T-cell (primary cell): Measurements from ENCODE around the gene KRTAP12-2. TPM values are rescaled to one million over a fixed set of nuclear protein-coding genes. Genes with fewer than 3 reads are reported as not detected.
"Not testable (repeated sequence)": the region's sequence is repeated elsewhere in the genome, so short reads cannot be mapped to it uniquely, and the experiment has no call there.

Experiments used
- ATAC-seq, 4 experiments: fragments of 200-7000 bp in 3 of 4; fragments of 150-1000 bp in 1 of 4; cut with Tn5 transposase; replicated peaks in 1 of 4; 1 replicate in 3 of 4; 2 replicates in 1 of 4; pipeline ENCODE4 v1.10.0; 2021; ENCODE audit warnings: moderate library complexity in 3 of 4, mild to moderate bottlenecking in 2 of 4, moderate number of reproducible peaks in 1 of 4
- CTCF ChIA-PET, 2 donors: fragments of 300-600 bp; sonication (Branson Sonifier 250); formaldehyde crosslinking; loops; one replicate each; lab custom pipeline; 2022; ENCODE audit warnings: antibody characterized with exemption in 2 of 2; lab: Charles Lee
- POLR2A ChIA-PET, 2 donors: fragments of 300-600 bp; sonication (Branson Sonifier 250); formaldehyde crosslinking; loops; one replicate each; lab custom pipeline; 2022; ENCODE audit warnings: antibody characterized with exemption in 2 of 2; lab: Charles Lee
- DNase-seq, 35 experiments: peaks; one replicate each; pipeline versions ENCODE4 v3.0.0 to v3.0.0-alpha.2; 2013 to 2023
- H3K27ac ChIP-seq: one replicate; pipeline ENCODE4 v1.5.1; 2013; ENCODE audit warnings: low read length
- H3K27me3 ChIP-seq, 2 experiments: replicated peaks in 1 of 2; 1 replicate in 1 of 2; 2 replicates in 1 of 2; pipeline versions ENCODE4 v1.6.1 to v1.7.0; 2013; ENCODE audit warnings: low read length in 1 of 2, mixed read lengths in 1 of 2; ENCODE audit not compliant: control insufficient read depth in 2 of 2, insufficient read depth in 2 of 2; ENCODE audit errors: extremely low read depth in 1 of 2
- H3K36me3 ChIP-seq, 2 donors: 1 replicate in 1 of 2; 2 replicates in 1 of 2; pipeline versions ENCODE4 v1.6.1 to v1.7.0; 2013; ENCODE audit warnings: low read length in 1 of 2; ENCODE audit not compliant: control insufficient read depth in 2 of 2, insufficient read depth in 1 of 2; ENCODE audit errors: extremely low read depth in 1 of 2
- H3K4me1 ChIP-seq, 2 experiments: 1 replicate in 1 of 2; 2 replicates in 1 of 2; pipeline versions ENCODE4 v1.6.1 to v1.7.0; 2013; ENCODE audit warnings: low read length in 2 of 2, mixed read lengths in 1 of 2; ENCODE audit not compliant: insufficient read depth in 2 of 2, control insufficient read depth in 1 of 2; ENCODE audit errors: extremely low read depth in 1 of 2
- H3K4me3 ChIP-seq, 2 donors: 1 replicate in 1 of 2; 2 replicates in 1 of 2; pipeline versions ENCODE4 v1.5.1 to v1.7.0; 2013; ENCODE audit warnings: mild to moderate bottlenecking in 2 of 2, low read length in 1 of 2, moderate library complexity in 1 of 2; ENCODE audit not compliant: control insufficient read depth in 1 of 2; ENCODE audit errors: extremely low read depth in 1 of 2
- H3K9me3 ChIP-seq: 2 replicates; pipeline ENCODE4 v1.7.0; 2013
- H3K27ac Mint-ChIP-seq, 2 donors: one replicate each; pipeline ENCODE4 v1.8.0; 2020 to 2021; ENCODE audit warnings: mild to moderate bottlenecking in 2 of 2, mixed read lengths in 2 of 2
- H3K27me3 Mint-ChIP-seq, 2 donors: one replicate each; pipeline ENCODE4 v1.8.0; 2021 to 2022; ENCODE audit warnings: mixed read lengths in 2 of 2
- H3K36me3 Mint-ChIP-seq: one replicate; pipeline ENCODE4 v1.8.0; 2021; ENCODE audit warnings: mixed read lengths
- H3K4me1 Mint-ChIP-seq, 3 donors: one replicate each; pipeline ENCODE4 v1.8.0; 2020 to 2022; ENCODE audit warnings: mixed read lengths in 3 of 3, mild to moderate bottlenecking in 1 of 3
- H3K4me3 Mint-ChIP-seq, 3 donors: one replicate each; pipeline ENCODE4 v1.8.0; 2020 to 2022; ENCODE audit warnings: mild to moderate bottlenecking in 3 of 3, mixed read lengths in 3 of 3, moderate library complexity in 3 of 3
- H3K9me3 Mint-ChIP-seq, 3 donors: one replicate each; pipeline ENCODE4 v1.8.0; 2020 to 2022; ENCODE audit warnings: mixed read lengths in 3 of 3
- WGBS: methylation state at CpG from one replicate; pipeline ENCODE4 v1.1.5; 2013; ENCODE audit warnings: missing lambda C conversion rate; ENCODE audit not compliant: insufficient coverage; 5-methylcytosine and 5-hydroxymethylcytosine counted together
- total RNA-seq, 35 experiments: library from RNA in 6 of 35; stranded (reverse) in 6 of 35; fragments of 120-200 nt in 1 of 35; gene quantifications; one replicate each; pipeline versions ENCODE4 v1.2.1 to v1.2.4 and lab custom pipeline; 2013 to 2026

Gene KRTAP12-2
- total RNA-seq, 5 donors from 2014 or later (not counting 1 experiment from before 2014, with no cell fraction given) = not detected

- POLR2A ChIA-PET = no interaction called here
- Mint-ChIP-seq H3K4me1 (peaks cover 21 to 34% (median 24%) of the 10 kb centered on the region in 3 donors), H3K9me3 (no peaks in the 10 kb centered on the region), H3K27me3 (no peaks in the 10 kb centered on the region), H3K36me3 (no peaks in the 10 kb centered on the region), H3K4me3 (no peak overlapping the region), H3K27ac (peak overlapping the region in 1 of 2 donors; percentile 63)
- WGBS = 87% methylated on average over 14 of the region's 20 CpGs
- no peak for ATAC-seq
- H3K27me3 ChIP-seq = no peaks in the 10 kb centered on the region
- H3K9me3 ChIP-seq = no peaks in the 10 kb centered on the region
- H3K4me3 ChIP-seq = no peak overlapping the region
- CTCF ChIA-PET = no interaction called here
- peaks cover 0 to 26% of the 10 kb centered on the region in 2 experiments for H3K4me1 ChIP-seq
- H3K27ac ChIP-seq = no peak overlapping the region
- H3K36me3 ChIP-seq = no peaks in the 10 kb centered on the region
- no peak for DNase-seq
These were observed 16.3 kb downstream of the KRTAP12-2 start for GRCh38 chr21:44650265-44650972.

- DNase-seq = no peak
- Mint-ChIP-seq H3K27ac (peak overlapping the region in 1 of 2 donors; percentile 64), H3K9me3 (peaks cover 0 to 6% (median 5%) of the 10 kb centered on the region in 3 donors), H3K4me1 (peaks cover 14 to 26% (median 20%) of the 10 kb centered on the region in 3 donors), H3K36me3 (peaks cover 5% of the 10 kb centered on the region), H3K27me3 (no peaks in the 10 kb centered on the region), H3K4me3 (no peak overlapping the region)
- no peaks in the 10 kb centered on the region for H3K27me3 ChIP-seq
- no peak for ATAC-seq
- ChIA-PET CTCF (no interaction called here), POLR2A (no interaction called here)
- no peak overlapping the region for H3K27ac ChIP-seq
- H3K4me3 ChIP-seq = no peak overlapping the region
- 98% methylated on average over 14 of the region's 18 CpGs for WGBS
- H3K4me1 ChIP-seq = peaks cover 0 to 18% of the 10 kb centered on the region in 2 experiments
- H3K9me3 ChIP-seq = no peaks in the 10 kb centered on the region
- H3K36me3 ChIP-seq = no peaks in the 10 kb centered on the region
These were observed 17.1 kb downstream of the KRTAP12-2 start for GRCh38 chr21:44649521-44650100.

- POLR2A ChIA-PET = no interaction called here
- 84% methylated on average over 28 of the region's 33 CpGs for WGBS
These were observed 18.0 kb downstream of the KRTAP12-2 start for GRCh38 chr21:44648557-44649311.

GRCh38 chr21:44647222-44647552 is 19.5 kb downstream of the KRTAP12-2 start:
- Mint-ChIP-seq H3K27ac (no peak overlapping the region), H3K36me3 (peaks cover 8% of the 10 kb centered on the region), H3K9me3 (peaks cover 16 to 25% (median 25%) of the 10 kb centered on the region in 3 donors), H3K4me3 (no peak overlapping the region), H3K4me1 (peaks cover 0 to 8% (median 7%) of the 10 kb centered on the region in 3 donors), H3K27me3 (no peaks in the 10 kb centered on the region)
- ChIA-PET POLR2A (interaction anchor here in 1 of 2 donors (0.5 kb wide), 1 partner anchor 19 kb away, joined by 5 read pairs; no protein-coding TSS in a partner anchor), CTCF (no interaction called here)
- no peak overlapping the region for H3K27ac ChIP-seq
- ATAC-seq = no peak
- H3K4me3 ChIP-seq = no peak overlapping the region
- DNase-seq = no peak
- WGBS = 74% methylated on average over 8 of the region's 8 CpGs
- no peaks in the 10 kb centered on the region for H3K27me3 ChIP-seq
- H3K9me3 ChIP-seq = no peaks in the 10 kb centered on the region
- no peaks in the 10 kb centered on the region for H3K36me3 ChIP-seq
- H3K4me1 ChIP-seq = peaks cover 0 to 4% of the 10 kb centered on the region in 2 experiments

More at GRCh38 chr21:44648557-44649311, 18.0 kb downstream of the KRTAP12-2 start:
- peaks cover 8% of the 10 kb centered on the region for H3K36me3 Mint-ChIP-seq
- H3K27ac ChIP-seq = no peak overlapping the region
- no peak for DNase-seq
- peaks cover 6 to 17% (median 11%) of the 10 kb centered on the region in 3 donors for H3K4me1 Mint-ChIP-seq
- CTCF ChIA-PET = no interaction called here
- H3K36me3 ChIP-seq = no peaks in the 10 kb centered on the region
- H3K27me3 ChIP-seq = no peaks in the 10 kb centered on the region
- H3K4me3 Mint-ChIP-seq = no peak overlapping the region
- ATAC-seq = no peak
- H3K9me3 Mint-ChIP-seq = peaks cover 7 to 14% (median 14%) of the 10 kb centered on the region in 3 donors
- H3K4me1 ChIP-seq = peaks cover 0 to 9% of the 10 kb centered on the region in 2 experiments
- H3K27ac Mint-ChIP-seq = no peak overlapping the region
- no peaks in the 10 kb centered on the region for H3K9me3 ChIP-seq
- no peak overlapping the region for H3K4me3 ChIP-seq
- H3K27me3 Mint-ChIP-seq = no peaks in the 10 kb centered on the region

GRCh38 chr21:44646366-44647221 is 20.1 kb downstream of the KRTAP12-2 start, which contains the start of gene KRTAP10-11:
KRTAP10-11 (plus strand) TSS chr21:44646414; CDS start chr21:44646459, 45 bp downstream.
- H3K27me3 ChIP-seq, H3K4me3 Mint-ChIP-seq, H3K4me1 Mint-ChIP-seq, CTCF ChIA-PET, H3K4me3 ChIP-seq, H3K36me3 Mint-ChIP-seq, H3K27ac Mint-ChIP-seq, H3K36me3 ChIP-seq, H3K4me1 ChIP-seq, H3K27me3 Mint-ChIP-seq, ATAC-seq, H3K9me3 ChIP-seq, DNase-seq, H3K27ac ChIP-seq: not testable (repeated sequence)
- 75% methylated on average over 19 of the region's 21 CpGs for WGBS
- peaks cover 16 to 28% (median 28%) of the 10 kb centered on the region in 3 donors for H3K9me3 Mint-ChIP-seq
- POLR2A ChIA-PET = interaction anchor here (0.5 kb wide), 2 partner anchors 13 to 18 kb away, joined by 5 to 7 read pairs; no protein-coding TSS in a partner anchor
